ENCODE data around the gene TARS1. TPM values are rescaled to one million over a fixed set of nuclear protein-coding genes. Genes with fewer than 3 reads are reported as not detected.
A peak's percentile ranks its signal among the peaks of the same experiment; 100 is the strongest.
"Not testable (repeated sequence)": the region's sequence is repeated elsewhere in the genome, so short reads cannot be mapped to it uniquely, and the experiment has no call there.

Gene TARS1
- total and polyA plus RNA-seq, 4 donors = 71.5 to 97.5 (median 81.7) TPM

DNA sequence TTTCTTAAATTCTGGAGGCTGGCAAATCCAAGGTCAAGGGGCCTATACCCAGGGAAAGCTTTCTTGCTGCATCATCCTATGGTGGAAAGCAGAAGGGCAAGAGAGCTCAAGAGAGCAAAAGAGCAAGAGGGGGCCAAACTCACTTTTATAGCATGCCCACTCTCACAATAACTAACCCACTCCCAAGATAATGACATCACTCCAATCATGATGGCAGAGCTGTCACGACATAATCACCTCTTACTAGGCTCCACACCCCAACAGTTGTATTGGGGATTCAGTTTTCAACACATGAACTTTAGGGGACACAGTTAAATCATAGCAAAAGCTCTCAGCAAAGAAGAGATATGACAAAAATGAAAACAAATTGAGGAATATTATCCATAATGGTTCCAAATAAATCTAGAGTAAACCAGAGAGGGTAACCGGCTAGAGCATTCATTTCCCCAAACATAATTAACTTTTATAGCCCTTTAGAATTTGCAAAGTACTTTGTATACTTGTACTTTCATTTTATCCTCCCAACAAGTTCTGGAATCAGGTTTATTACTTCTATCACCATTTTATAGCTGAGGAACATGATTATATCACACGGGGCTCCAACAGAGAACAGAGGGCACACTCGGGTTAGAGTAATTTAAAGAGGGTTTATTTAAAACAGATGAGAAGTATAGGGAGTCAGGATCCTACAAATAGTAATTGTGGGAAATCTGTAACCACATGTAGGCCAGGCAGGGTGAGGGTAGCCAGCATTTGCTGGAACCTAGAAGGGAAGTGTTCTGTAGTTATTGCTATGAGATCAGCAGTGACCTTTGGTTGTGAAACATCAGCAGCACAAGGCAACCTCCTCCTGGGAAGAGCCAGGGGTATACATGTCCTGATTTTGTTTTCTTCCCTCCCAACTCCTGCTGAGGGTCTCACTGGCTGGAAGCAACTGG lies 7.2 kb upstream of the TARS1 start:
- ATAC-seq (ENCODE audit: insufficient read depth, low FRiP score) (no peak), DNase-seq (no peak)
- Histone ChIP-seq H3K27me3 (ENCODE audit: control insufficient read depth in 3 of 3, insufficient read depth in 3 of 3, low read length in 2 of 3) (no peaks in the 10 kb centered on the region), H3K9me3 (ENCODE audit: control insufficient read depth in 4 of 4, insufficient read depth in 3 of 4, low read length in 3 of 4) (no peaks in the 10 kb centered on the region), H3K27ac (ENCODE audit: low read depth in 1 of 2, low read length in 1 of 2) (no peak overlapping the region), H3K9ac (ENCODE audit: insufficient read depth in 1 of 2, low read length in 2 of 2) (no peak overlapping the region), H3K36me3 (ENCODE audit: control insufficient read depth in 4 of 4, insufficient read depth in 4 of 4, low read length in 4 of 4) (no peaks in the 10 kb centered on the region), H3K4me3 (no peak overlapping the region), H3K4me1 (ENCODE audit: control insufficient read depth in 5 of 5, insufficient read depth in 5 of 5, low read length in 5 of 5) (no peaks in the 10 kb centered on the region)
- WGBS, 2 donors = 80 to 85% methylated on average over 4 of the region's 4 CpGs
- TF ChIP-seq CTCF (IDR thresholded peaks at IDR 0.05; ENCODE audit: control extremely low read depth, extremely low read depth) = no peak

DNA sequence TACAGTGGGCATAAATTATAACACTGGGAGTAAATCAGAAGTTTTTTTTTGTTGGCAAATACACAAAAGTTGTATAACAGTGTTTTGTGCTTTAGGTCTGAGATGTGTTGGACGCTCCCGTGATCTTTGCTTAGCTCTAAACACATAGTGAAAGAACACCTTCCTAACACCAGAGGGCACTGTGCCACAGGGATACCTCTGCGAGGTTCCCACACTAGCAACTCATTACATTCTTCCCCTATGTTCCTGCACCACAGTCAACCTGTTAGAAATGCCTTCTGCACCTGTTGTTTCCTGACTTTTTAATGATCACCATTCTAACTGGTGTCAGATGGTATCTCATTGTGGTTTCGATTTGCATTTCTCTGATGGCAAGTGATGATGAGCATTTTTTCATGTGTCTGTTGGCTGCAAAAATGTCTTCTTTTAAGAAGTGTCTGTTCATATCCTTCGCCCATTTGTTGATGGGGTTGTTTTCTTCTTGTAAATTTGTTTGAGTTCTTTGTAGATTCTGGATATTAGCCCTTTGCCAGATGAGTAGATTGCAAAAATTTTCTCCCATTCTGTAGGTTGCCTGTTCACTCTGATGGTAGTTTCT lies 4.8 kb upstream of the TARS1 start:
- H3K9me3 ChIP-seq (ENCODE audit: control insufficient read depth in 4 of 4, insufficient read depth in 3 of 4, low read length in 3 of 4); ATAC-seq (ENCODE audit: insufficient read depth, low FRiP score); H3K27ac ChIP-seq (ENCODE audit: low read depth in 1 of 2, low read length in 1 of 2); H3K36me3 ChIP-seq (ENCODE audit: control insufficient read depth in 4 of 4, insufficient read depth in 4 of 4, low read length in 4 of 4); H3K4me3 ChIP-seq; H3K27me3 ChIP-seq (ENCODE audit: control insufficient read depth in 3 of 3, insufficient read depth in 3 of 3, low read length in 2 of 3); H3K9ac ChIP-seq (ENCODE audit: insufficient read depth in 1 of 2, low read length in 2 of 2): not testable (repeated sequence)
- TF ChIP-seq CTCF (IDR thresholded peaks at IDR 0.05; ENCODE audit: control extremely low read depth, extremely low read depth) = peak; percentile 77
- 22 to 23% methylated on average over 5 of the region's 5 CpGs for WGBS, 2 donors
- peaks cover 0 to 12% (median 5%) of the 10 kb centered on the region in 5 donors for H3K4me1 ChIP-seq (ENCODE audit: control insufficient read depth in 5 of 5, insufficient read depth in 5 of 5, low read length in 5 of 5)
- DNase-seq = peak; percentile 74 to 87 (median 82)

DNA sequence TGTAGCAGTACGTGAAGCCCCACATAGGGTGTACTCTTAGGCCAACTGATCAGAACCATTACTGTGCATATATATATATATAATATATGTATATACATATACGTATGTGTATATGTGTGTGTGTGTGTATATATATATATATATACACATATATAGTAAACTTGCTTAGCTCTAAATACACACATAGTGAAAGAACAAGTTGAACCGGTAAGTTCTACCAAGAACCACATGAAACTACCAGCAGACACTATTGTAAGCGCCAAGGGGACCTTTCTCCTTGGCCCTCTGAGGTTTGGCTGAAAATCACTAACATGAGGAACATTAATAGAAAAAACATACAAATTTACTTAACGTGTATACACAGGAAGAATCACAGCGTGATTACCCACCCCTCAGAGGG lies 1.8 kb upstream of the TARS1 start:
- no peak for DNase-seq
- Histone ChIP-seq H3K9me3 (ENCODE audit: control insufficient read depth in 4 of 4, insufficient read depth in 3 of 4, low read length in 3 of 4) (no peaks in the 10 kb centered on the region), H3K27ac (ENCODE audit: low read depth in 1 of 2, low read length in 1 of 2) (no peak overlapping the region), H3K4me1 (ENCODE audit: control insufficient read depth in 5 of 5, insufficient read depth in 5 of 5, low read length in 5 of 5) (peaks cover 4 to 27% (median 12%) of the 10 kb centered on the region in 5 donors), H3K4me3 (no peak overlapping the region), H3K9ac (ENCODE audit: insufficient read depth in 1 of 2, low read length in 2 of 2) (peak overlapping the region in 1 of 2 donors; percentile 81), H3K27me3 (ENCODE audit: control insufficient read depth in 3 of 3, insufficient read depth in 3 of 3, low read length in 2 of 3) (no peaks in the 10 kb centered on the region), H3K36me3 (ENCODE audit: control insufficient read depth in 4 of 4, insufficient read depth in 4 of 4, low read length in 4 of 4) (no peaks in the 10 kb centered on the region)
- no peak for ATAC-seq (ENCODE audit: insufficient read depth, low FRiP score)
- 79 to 85% methylated on average over 6 of the region's 6 CpGs for WGBS, 2 donors
- no peak for TF ChIP-seq CTCF (IDR thresholded peaks at IDR 0.05; ENCODE audit: control extremely low read depth, extremely low read depth)
